WTC11 (cell line): Measurements from ENCODE around the gene ENO2. TPM values are rescaled to one million over a fixed set of nuclear protein-coding genes. Genes with fewer than 3 reads are reported as not detected.
A peak's percentile ranks its signal among the peaks of the same experiment; 100 is the strongest.
"Not testable (repeated sequence)": the region's sequence is repeated elsewhere in the genome, so short reads cannot be mapped to it uniquely, and the experiment has no call there.

Experiments used
- ATAC-seq: fragments of 200-7000 bp; cut with Tn5 transposase; 2 replicates; pipeline ENCODE4 v1.10.0; 2021; ENCODE audit warnings: mild to moderate bottlenecking, moderate library complexity
- CTCF ChIA-PET: fragments of 300-600 bp; sonication (Branson Sonifier 250); formaldehyde crosslinking; loops from one replicate; lab custom pipeline; 2021; ENCODE audit warnings: antibody characterized with exemption; lab: Charles Lee
- POLR2A ChIA-PET: fragments of 350-600 bp; sonication (Branson Sonifier 250); formaldehyde crosslinking; loops from one replicate; lab custom pipeline; 2021; ENCODE audit warnings: antibody characterized with exemption; lab: Charles Lee
- DNase-seq: peaks from one replicate; pipeline ENCODE4 v3.0.0; 2021; ENCODE audit warnings: low spot score
- H3K27ac Mint-ChIP-seq: 2 replicates; pipeline ENCODE4 v1.8.0; 2021; ENCODE audit warnings: mixed read lengths
- H3K27me3 Mint-ChIP-seq: 2 replicates; pipeline ENCODE4 v1.8.0; 2021; ENCODE audit warnings: low read depth, mild to moderate bottlenecking, moderate library complexity, mixed read lengths
- H3K36me3 Mint-ChIP-seq: 2 replicates; pipeline ENCODE4 v1.8.0; 2021; ENCODE audit warnings: mixed read lengths
- H3K4me1 Mint-ChIP-seq: 2 replicates; pipeline ENCODE4 v1.8.0; 2022; ENCODE audit warnings: mixed read lengths
- H3K4me3 Mint-ChIP-seq: 2 replicates; pipeline ENCODE4 v1.8.0; 2021; ENCODE audit warnings: mild to moderate bottlenecking, moderate library complexity, mixed read lengths
- H3K9me3 Mint-ChIP-seq: 2 replicates; pipeline ENCODE4 v1.8.0; 2021; ENCODE audit warnings: mixed read lengths
- ATF1 ChIP-seq: sonication (generic); formaldehyde crosslinking; IDR thresholded peaks from 2 replicates; pipeline ENCODE4 v1.8.1; 2023; ENCODE audit warnings: mild to moderate bottlenecking, moderate library complexity, missing genetic modification reagents
- CREM ChIP-seq: sonication (generic); formaldehyde crosslinking; IDR thresholded peaks from 2 replicates; pipeline ENCODE4 v1.8.1; 2022; ENCODE audit warnings: mild to moderate bottlenecking, missing genetic modification reagents, moderate library complexity
- EMX1 ChIP-seq: fragments of 250-450 bp; sonication (Bioruptor Pico); IDR thresholded peaks from 2 replicates; pipeline ENCODE4 v1.8.0; 2021; ENCODE audit warnings: mild to moderate bottlenecking
- ETV6 ChIP-seq: sonication (generic); formaldehyde crosslinking; IDR thresholded peaks from 2 replicates; pipeline ENCODE4 v1.8.1; 2022; ENCODE audit warnings: mild to moderate bottlenecking, missing genetic modification reagents
- GABPB1 ChIP-seq: sonication (generic); formaldehyde crosslinking; IDR thresholded peaks from 2 replicates; pipeline ENCODE4 v1.8.1; 2023; ENCODE audit warnings: mild to moderate bottlenecking, missing genetic modification reagents
- NR3C1 ChIP-seq: sonication (generic); formaldehyde crosslinking; conservative IDR thresholded peaks from 2 replicates; pipeline ENCODE4 v1.8.1; 2023; ENCODE audit warnings: low read depth, mild to moderate bottlenecking, missing genetic modification reagents
- OVOL2 ChIP-seq: fragments of 250-450 bp; sonication (Bioruptor Pico); IDR thresholded peaks from 2 replicates; pipeline ENCODE4 v1.9.0; 2021; ENCODE audit warnings: mild to moderate bottlenecking, borderline replicate concordance
- RORB ChIP-seq: fragments of 250-450 bp; sonication (Bioruptor Pico); IDR thresholded peaks from 2 replicates; pipeline ENCODE4 v1.9.0; 2021; ENCODE audit warnings: mild to moderate bottlenecking
- ZNF121 ChIP-seq: sonication (generic); formaldehyde crosslinking; IDR thresholded peaks from 2 replicates; pipeline ENCODE4 v1.8.0; 2023; ENCODE audit warnings: missing genetic modification reagents
- ZNF138 ChIP-seq: sonication (generic); formaldehyde crosslinking; conservative IDR thresholded peaks from 2 replicates; pipeline ENCODE4 v1.8.1; 2022; ENCODE audit warnings: mild to moderate bottlenecking, moderate library complexity, missing genetic modification reagents
- ZNF263 ChIP-seq: sonication (generic); formaldehyde crosslinking; IDR thresholded peaks from 2 replicates; pipeline ENCODE4 v1.8.1; 2022; ENCODE audit warnings: low read depth, mild to moderate bottlenecking, moderate library complexity, missing genetic modification reagents
- ZNF396 ChIP-seq: fragments of 250-450 bp; sonication (Bioruptor Pico); IDR thresholded peaks from 2 replicates; pipeline ENCODE4 v1.8.0; 2021; ENCODE audit warnings: mild to moderate bottlenecking, moderate library complexity, borderline replicate concordance
- total RNA-seq: library from RNA; stranded (reverse); gene quantifications from 3 replicates; pipeline ENCODE4 v1.2.3, GENCODE V29; 2021
- TF ChIP-seq, protein P1 (sequence below): fragments of 250-450 bp; sonication (Bioruptor Pico); IDR thresholded peaks from 2 replicates; pipeline ENCODE4 v1.9.0; 2021; ENCODE audit warnings: mild to moderate bottlenecking
- TF ChIP-seq, protein P2 (sequence below): sonication (generic); formaldehyde crosslinking; IDR thresholded peaks from 2 replicates; pipeline ENCODE4 v1.8.1; 2022; ENCODE audit warnings: mild to moderate bottlenecking, moderate library complexity, missing genetic modification reagents
- TF ChIP-seq, protein P3 (sequence below): fragments of 250-450 bp; sonication (Bioruptor Pico); IDR thresholded peaks from 2 replicates; pipeline ENCODE4 v2.1.2; 2022; ENCODE audit warnings: mild to moderate bottlenecking, moderate library complexity
- TF ChIP-seq, protein P4 (sequence below): sonication (generic); formaldehyde crosslinking; IDR thresholded peaks from 2 replicates; pipeline ENCODE4 v1.8.1; 2022; ENCODE audit warnings: mild to moderate bottlenecking, missing genetic modification reagents, moderate library complexity, borderline replicate concordance
- TF ChIP-seq, protein P5 (sequence below): fragments of 250-450 bp; sonication (Bioruptor Pico); IDR thresholded peaks from 2 replicates; pipeline ENCODE4 v1.8.0; 2021; ENCODE audit warnings: mild to moderate bottlenecking
- TF ChIP-seq, protein P6 (sequence below): fragments of 250-450 bp; sonication (Bioruptor Pico); conservative IDR thresholded peaks from 2 replicates; pipeline ENCODE4 v1.9.0; 2021; ENCODE audit warnings: mild to moderate bottlenecking
- TF ChIP-seq, protein P7 (sequence below): sonication (generic); formaldehyde crosslinking; IDR thresholded peaks from 2 replicates; pipeline ENCODE4 v1.8.1; 2022; ENCODE audit warnings: missing genetic modification reagents, borderline replicate concordance

The ENO2 gene
- total RNA-seq, 1 experiment from 2014 or later: 118 TPM

DNA sequence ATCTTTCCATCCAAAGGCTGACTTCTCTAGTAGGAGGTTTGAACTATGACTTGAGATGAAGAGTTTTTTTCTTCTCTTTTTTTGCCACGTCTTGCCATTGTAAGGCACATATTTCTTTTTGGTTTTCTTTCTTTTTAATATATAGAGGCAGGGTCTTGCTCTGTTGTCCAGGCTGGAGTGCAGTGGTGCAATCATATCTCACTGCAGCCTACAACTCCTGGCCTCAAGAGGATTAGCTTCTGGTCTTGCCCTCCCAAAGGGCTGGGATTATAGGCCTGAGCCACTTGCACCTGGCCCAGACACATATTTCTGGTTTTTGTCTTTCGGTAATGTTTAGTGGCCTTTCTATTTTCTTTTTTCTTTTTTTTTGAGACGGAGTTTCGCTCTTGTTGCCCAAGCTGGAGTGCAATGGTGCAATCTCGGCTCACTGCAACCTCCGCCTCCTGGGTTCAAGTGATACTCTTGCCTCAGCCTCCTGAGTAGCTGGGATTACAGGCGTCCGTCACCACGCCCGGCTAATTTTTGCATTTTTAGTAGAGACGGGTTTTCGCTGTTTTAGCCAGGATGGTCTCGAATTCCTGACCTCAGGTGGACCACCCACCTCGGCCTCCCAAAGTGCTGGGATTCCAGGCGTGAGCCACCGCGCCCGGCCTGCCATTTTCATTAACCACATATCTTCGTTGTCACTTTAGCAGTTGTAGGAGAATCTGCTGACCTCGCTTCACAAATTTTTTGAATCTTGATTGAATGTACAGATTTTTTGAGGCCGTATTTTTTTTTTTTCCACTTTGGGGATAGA lies 24.4 kb upstream of the ENO2 start:
- H3K36me3 Mint-ChIP-seq, ATAC-seq, H3K27me3 Mint-ChIP-seq, DNase-seq, H3K9me3 Mint-ChIP-seq: not testable (repeated sequence)
- CTCF ChIA-PET: interaction anchor here (1.0 to 3.6 kb wide), 2 partner anchors 18 to 21 kb away, joined by 3 to 83 read pairs; partner anchors contain the start of gene SPSB2
- POLR2A ChIA-PET: interaction anchor here (0.9 to 2.1 kb wide), 2 partner anchors 17 to 54 kb away, joined by 3 to 32 read pairs; partner anchors contain the start of genes C12orf57 and SPSB2
- peak; percentile 62; the same call in 1 of the 2 replicates for TF ChIP-seq ZNF121
- Mint-ChIP-seq H3K4me3 (peak overlapping the region; percentile 71), H3K27ac (peak overlapping the region; percentile 99), H3K4me1 (peaks cover 42% of the 10 kb centered on the region)

DNA sequence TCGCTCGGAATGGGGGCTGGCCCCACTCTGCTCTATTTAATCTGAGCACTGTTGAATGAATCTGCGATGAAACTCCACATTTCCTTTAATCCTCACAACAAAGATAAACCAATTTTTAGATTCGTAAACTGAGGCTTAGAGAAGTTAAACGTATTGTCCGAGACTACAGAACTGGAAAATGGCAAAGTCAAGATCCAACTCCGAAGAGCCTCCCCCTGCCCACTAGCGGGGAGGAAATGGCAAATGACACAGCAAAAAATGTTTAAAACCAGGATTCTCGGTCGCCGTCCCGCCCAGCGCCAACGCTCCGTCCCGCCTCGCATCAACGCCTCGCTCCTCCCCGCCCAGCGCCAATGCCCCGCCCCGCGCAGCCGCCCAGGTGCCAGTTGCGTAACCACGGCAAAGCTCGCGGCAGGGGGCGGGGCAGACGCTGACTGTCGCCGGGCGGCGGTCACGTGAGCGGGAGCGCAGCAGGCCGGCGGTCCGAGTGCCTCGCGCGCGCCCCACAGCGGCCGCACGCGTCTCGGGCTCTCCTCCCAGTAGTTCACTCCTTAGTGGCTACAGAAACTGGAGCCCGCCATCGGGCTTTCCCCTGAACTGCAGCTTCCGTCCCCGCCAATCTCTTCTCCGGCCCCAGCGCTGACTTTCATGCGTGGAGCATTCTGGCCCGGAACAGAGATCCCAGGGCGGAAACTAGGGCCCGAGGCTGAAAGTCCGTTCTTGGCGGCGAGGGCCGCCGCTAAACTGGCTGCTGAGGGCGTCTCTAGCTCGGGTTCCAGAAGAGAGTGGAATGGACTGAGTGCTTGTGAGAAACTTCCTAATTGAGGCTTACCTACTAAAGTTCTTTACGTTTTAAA lies 23.4 kb upstream of the ENO2 start:
- Mint-ChIP-seq H3K4me1 (peaks cover 33% of the 10 kb centered on the region), H3K27ac (peak overlapping the region; percentile 99), H3K9me3 (no peaks in the 10 kb centered on the region), H3K36me3 (no peaks in the 10 kb centered on the region), H3K4me3 (peak overlapping the region; percentile 71), H3K27me3 (peaks cover 4% of the 10 kb centered on the region; the same call in 1 of the 2 replicates)
- peak; percentile 99 for DNase-seq
- CTCF ChIA-PET: interaction anchor here (0.5 to 3.6 kb wide), 32 partner anchors 9 to 1116 kb away, joined by 3 to 83 read pairs (median 5); partner anchors contain the start of genes C12orf57, C1RL, C1S and CDCA3
- peak; percentile 92 for ATAC-seq
- POLR2A ChIA-PET: interaction anchor here (0.6 to 2.1 kb wide), 14 partner anchors 11 to 167 kb away, joined by 3 to 32 read pairs (median 4); partner anchors contain the start of genes C12orf57, CDCA3, COPS7A and LRRC23
- 0 out of 2 replicates have a peak, but pooled peaks have one; percentile 37 for TF ChIP-seq EMX1 (CRISPR knock-in tag)
- no peak for TF ChIP-seq RORB (CRISPR knock-in tag)
- TF ChIP-seq OVOL2: no peak
- TF ChIP-seq, protein P1, sequence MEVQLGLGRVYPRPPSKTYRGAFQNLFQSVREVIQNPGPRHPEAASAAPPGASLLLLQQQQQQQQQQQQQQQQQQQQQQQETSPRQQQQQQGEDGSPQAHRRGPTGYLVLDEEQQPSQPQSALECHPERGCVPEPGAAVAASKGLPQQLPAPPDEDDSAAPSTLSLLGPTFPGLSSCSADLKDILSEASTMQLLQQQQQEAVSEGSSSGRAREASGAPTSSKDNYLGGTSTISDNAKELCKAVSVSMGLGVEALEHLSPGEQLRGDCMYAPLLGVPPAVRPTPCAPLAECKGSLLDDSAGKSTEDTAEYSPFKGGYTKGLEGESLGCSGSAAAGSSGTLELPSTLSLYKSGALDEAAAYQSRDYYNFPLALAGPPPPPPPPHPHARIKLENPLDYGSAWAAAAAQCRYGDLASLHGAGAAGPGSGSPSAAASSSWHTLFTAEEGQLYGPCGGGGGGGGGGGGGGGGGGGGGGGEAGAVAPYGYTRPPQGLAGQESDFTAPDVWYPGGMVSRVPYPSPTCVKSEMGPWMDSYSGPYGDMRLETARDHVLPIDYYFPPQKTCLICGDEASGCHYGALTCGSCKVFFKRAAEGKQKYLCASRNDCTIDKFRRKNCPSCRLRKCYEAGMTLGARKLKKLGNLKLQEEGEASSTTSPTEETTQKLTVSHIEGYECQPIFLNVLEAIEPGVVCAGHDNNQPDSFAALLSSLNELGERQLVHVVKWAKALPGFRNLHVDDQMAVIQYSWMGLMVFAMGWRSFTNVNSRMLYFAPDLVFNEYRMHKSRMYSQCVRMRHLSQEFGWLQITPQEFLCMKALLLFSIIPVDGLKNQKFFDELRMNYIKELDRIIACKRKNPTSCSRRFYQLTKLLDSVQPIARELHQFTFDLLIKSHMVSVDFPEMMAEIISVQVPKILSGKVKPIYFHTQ: no peak
- no peak for TF ChIP-seq NR3C1 (CRISPR knock-in tag)
- TF ChIP-seq ZNF263 (CRISPR knock-in tag): no peak
- TF ChIP-seq, protein P2, sequence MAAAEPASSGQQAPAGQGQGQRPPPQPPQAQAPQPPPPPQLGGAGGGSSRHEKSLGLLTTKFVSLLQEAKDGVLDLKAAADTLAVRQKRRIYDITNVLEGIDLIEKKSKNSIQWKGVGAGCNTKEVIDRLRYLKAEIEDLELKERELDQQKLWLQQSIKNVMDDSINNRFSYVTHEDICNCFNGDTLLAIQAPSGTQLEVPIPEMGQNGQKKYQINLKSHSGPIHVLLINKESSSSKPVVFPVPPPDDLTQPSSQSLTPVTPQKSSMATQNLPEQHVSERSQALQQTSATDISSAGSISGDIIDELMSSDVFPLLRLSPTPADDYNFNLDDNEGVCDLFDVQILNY: peak; percentile 98
- peak; percentile 56; the same call in 1 of the 2 replicates for TF ChIP-seq GABPB1 (CRISPR knock-in tag)
- peak; percentile 37; the same call in 1 of the 2 replicates for TF ChIP-seq ETV6 (CRISPR knock-in tag)
- TF ChIP-seq, protein P3, sequence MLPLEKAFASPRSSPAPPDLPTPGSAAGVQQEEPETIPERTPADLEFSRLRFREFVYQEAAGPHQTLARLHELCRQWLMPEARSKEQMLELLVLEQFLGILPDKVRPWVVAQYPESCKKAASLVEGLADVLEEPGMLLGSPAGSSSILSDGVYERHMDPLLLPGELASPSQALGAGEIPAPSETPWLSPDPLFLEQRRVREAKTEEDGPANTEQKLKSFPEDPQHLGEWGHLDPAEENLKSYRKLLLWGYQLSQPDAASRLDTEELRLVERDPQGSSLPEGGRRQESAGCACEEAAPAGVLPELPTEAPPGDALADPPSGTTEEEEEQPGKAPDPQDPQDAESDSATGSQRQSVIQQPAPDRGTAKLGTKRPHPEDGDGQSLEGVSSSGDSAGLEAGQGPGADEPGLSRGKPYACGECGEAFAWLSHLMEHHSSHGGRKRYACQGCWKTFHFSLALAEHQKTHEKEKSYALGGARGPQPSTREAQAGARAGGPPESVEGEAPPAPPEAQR: no peak
- TF ChIP-seq, protein P4, sequence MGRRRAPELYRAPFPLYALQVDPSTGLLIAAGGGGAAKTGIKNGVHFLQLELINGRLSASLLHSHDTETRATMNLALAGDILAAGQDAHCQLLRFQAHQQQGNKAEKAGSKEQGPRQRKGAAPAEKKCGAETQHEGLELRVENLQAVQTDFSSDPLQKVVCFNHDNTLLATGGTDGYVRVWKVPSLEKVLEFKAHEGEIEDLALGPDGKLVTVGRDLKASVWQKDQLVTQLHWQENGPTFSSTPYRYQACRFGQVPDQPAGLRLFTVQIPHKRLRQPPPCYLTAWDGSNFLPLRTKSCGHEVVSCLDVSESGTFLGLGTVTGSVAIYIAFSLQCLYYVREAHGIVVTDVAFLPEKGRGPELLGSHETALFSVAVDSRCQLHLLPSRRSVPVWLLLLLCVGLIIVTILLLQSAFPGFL (CRISPR knock-in tag): no peak
- TF ChIP-seq, protein P5, sequence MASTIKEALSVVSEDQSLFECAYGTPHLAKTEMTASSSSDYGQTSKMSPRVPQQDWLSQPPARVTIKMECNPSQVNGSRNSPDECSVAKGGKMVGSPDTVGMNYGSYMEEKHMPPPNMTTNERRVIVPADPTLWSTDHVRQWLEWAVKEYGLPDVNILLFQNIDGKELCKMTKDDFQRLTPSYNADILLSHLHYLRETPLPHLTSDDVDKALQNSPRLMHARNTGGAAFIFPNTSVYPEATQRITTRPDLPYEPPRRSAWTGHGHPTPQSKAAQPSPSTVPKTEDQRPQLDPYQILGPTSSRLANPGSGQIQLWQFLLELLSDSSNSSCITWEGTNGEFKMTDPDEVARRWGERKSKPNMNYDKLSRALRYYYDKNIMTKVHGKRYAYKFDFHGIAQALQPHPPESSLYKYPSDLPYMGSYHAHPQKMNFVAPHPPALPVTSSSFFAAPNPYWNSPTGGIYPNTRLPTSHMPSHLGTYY: no peak
- peak; percentile 72; the same call in 1 of the 2 replicates for TF ChIP-seq CREM (CRISPR knock-in tag)
- 0 out of 2 replicates have a peak, but pooled peaks have one; percentile 42 for TF ChIP-seq ZNF138 (CRISPR knock-in tag)
- TF ChIP-seq ZNF396: no peak
- TF ChIP-seq, protein P6, sequence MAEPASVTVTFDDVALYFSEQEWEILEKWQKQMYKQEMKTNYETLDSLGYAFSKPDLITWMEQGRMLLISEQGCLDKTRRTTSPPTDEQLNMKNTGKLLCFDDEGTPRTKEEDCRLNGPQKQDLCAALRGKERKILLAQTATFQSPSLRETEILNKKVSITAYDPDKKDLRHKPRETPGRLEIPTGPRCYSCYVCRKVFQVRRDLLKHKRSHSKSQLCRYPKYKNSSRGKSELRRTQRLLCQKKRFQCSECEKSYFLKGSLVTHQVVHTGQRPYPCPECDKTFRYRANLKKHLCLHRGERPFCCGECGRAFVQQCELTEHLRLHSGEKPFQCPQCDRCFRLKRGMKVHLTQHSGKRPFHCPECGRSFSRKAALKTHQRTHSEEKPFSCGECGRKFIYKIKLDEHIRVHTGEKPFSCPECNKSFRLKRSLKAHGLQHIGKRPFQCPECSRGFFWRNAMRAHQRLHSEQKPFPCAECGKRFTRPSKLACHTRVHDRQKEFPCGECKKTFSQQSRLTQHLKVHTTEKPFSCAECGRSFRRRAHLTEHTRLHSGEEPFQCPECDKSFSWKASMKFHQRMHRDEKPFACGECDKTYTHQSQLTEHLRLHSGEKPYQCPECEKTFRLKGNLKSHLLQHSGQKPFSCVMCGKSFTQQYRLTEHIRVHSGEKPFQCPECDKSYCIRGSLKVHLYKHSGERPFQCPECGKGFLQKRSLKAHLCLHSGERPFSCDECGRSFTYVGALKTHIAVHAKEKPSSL: no peak
- TF ChIP-seq ATF1 (CRISPR knock-in tag): no peak
- TF ChIP-seq, protein P7, sequence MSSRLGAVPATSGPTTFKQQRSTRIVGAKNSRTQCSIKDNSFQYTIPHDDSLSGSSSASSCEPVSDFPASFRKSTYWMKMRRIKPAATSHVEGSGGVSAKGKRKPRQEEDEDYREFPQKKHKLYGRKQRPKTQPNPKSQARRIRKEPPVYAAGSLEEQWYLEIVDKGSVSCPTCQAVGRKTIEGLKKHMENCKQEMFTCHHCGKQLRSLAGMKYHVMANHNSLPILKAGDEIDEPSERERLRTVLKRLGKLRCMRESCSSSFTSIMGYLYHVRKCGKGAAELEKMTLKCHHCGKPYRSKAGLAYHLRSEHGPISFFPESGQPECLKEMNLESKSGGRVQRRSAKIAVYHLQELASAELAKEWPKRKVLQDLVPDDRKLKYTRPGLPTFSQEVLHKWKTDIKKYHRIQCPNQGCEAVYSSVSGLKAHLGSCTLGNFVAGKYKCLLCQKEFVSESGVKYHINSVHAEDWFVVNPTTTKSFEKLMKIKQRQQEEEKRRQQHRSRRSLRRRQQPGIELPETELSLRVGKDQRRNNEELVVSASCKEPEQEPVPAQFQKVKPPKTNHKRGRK: no peak
